Lower lobe of right lung (tissue), 2 donors: ENCODE measurements around the gene NRXN3. TPM values are rescaled to one million over a fixed set of nuclear protein-coding genes. Genes with fewer than 3 reads are reported as not detected.

Source experiments
- ATAC-seq, 2 donors: fragments of 200-7000 bp; cut with Tn5 transposase; one replicate each; pipeline ENCODE4 v1.9.1; 2020 to 2022; ENCODE audit warnings: mild to moderate bottlenecking in 2 of 2, moderate library complexity in 2 of 2
- DNase-seq: peaks from one replicate; pipeline ENCODE4 v3.0.0-alpha.2; 2020
- H3K27ac ChIP-seq: fragments of 200-600 bp; one replicate; pipeline ENCODE4 v1.8.0; 2022
- H3K27me3 ChIP-seq: fragments of 200-600 bp; one replicate; pipeline ENCODE4 v1.8.0; 2022; ENCODE audit warnings: low read depth
- H3K36me3 ChIP-seq: fragments of 200-600 bp; one replicate; pipeline ENCODE4 v1.8.0; 2022; ENCODE audit warnings: mild to moderate bottlenecking
- H3K4me1 ChIP-seq: fragments of 200-600 bp; one replicate; pipeline ENCODE4 v1.8.0; 2022
- H3K4me3 ChIP-seq: fragments of 200-600 bp; one replicate; pipeline ENCODE4 v1.8.0; 2022; ENCODE audit warnings: mild to moderate bottlenecking
- H3K9me3 ChIP-seq: fragments of 200-600 bp; one replicate; pipeline ENCODE4 v1.8.0; 2022
- CTCF ChIP-seq: fragments of 200-600 bp; IDR thresholded peaks from one replicate; pipeline ENCODE4 v1.8.0; 2022; ENCODE audit warnings: antibody characterized with exemption, mild to moderate bottlenecking
- intact Hi-C: fragments of 100-400 bp; cut with DNase I; formaldehyde crosslinking; loops from one replicate; pipeline ENCODE4 v1.11.0; 2022
- total RNA-seq: library from RNA; stranded (reverse); fragmentation: NEBNext Ultra II Directional; extraction: Animal tissue kit (Norgen Biotek cat#: 25700); gene quantifications from one replicate; pipeline ENCODE4 v1.2.1, GENCODE V29; 2021
- donor health status: DM: no; HTN: yes; CAD: no; lungs with severe emphysema.

Gene NRXN3
- total RNA-seq, 1 donor from 2014 or later, result 9.0 TPM

GRCh38 chr14:79270361-79270760 lies 1100.2 kb downstream of the NRXN3 start:
- DNase-seq (no peak), ATAC-seq (no peak)
- H3K4me3 ChIP-seq, result no peak overlapping the region
- H3K27ac ChIP-seq, result no peak overlapping the region
- no peaks in the 10 kb centered on the region for H3K27me3 ChIP-seq
- intact Hi-C loops, result no loop called here
- no peaks in the 10 kb centered on the region for H3K4me1 ChIP-seq
- no peak for TF ChIP-seq CTCF
- H3K36me3 ChIP-seq, result no peaks in the 10 kb centered on the region
- no peaks in the 10 kb centered on the region for H3K9me3 ChIP-seq

DNA sequence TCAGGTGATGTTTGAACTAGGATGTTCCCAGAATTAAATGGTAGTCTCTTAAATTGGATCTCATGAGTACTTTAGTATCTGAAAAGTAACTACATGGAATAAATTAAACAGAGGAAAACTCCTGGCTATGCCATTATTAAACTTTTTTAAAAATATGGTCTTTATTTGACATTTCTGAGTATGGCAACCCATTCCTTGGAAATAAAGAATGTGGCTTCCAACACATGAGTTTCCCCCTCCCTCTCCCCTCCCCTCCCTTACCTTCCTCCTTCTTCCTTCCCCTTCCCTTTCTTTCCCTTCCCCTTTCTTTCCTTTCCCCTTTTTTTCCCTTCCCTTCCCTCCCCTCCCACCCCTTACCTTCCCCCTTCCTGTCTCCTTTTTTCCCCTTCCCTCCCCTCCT lies 1100.9 kb downstream of the NRXN3 start:
- TF ChIP-seq CTCF, result no peak
- Histone ChIP-seq H3K36me3 (no peaks in the 10 kb centered on the region), H3K27me3 (no peaks in the 10 kb centered on the region), H3K27ac (no peak overlapping the region), H3K4me3 (no peak overlapping the region), H3K4me1 (no peaks in the 10 kb centered on the region), H3K9me3 (no peaks in the 10 kb centered on the region)
- DNase-seq (no peak), ATAC-seq (no peak)
- intact Hi-C loops, result no loop called here

GRCh38 chr14:79274641-79275291 lies 1104.6 kb downstream of the NRXN3 start:
- no peak overlapping the region for H3K27ac ChIP-seq
- intact Hi-C loops, result no loop called here
- no peak for TF ChIP-seq CTCF
- no peaks in the 10 kb centered on the region for H3K9me3 ChIP-seq
- H3K36me3 ChIP-seq, result no peaks in the 10 kb centered on the region
- no peak for DNase-seq
- H3K4me3 ChIP-seq, result no peak overlapping the region
- H3K4me1 ChIP-seq, result peaks cover 12% of the 10 kb centered on the region
- no peaks in the 10 kb centered on the region for H3K27me3 ChIP-seq
- ATAC-seq, result no peak

DNA sequence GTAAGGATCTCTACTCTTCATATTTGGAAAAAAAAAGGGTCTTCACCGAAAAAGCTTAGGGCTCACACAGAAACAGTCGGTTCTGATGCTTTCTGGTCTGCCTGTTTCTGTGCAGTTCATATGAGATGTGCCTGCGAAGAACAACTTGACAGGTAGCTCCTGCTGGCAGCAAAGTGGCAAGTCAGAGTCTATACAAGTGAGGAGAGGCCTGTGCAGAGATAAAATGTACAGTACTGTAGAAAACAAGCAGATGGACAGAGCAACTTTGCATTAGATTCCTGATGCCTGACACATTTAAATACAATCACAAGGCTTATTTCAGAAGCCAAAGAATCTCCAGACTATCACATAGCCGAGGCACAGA lies 1105.1 kb downstream of the NRXN3 start:
- H3K4me3 ChIP-seq, result no peak overlapping the region
- no peaks in the 10 kb centered on the region for H3K9me3 ChIP-seq
- DNase-seq, result no peak
- H3K27me3 ChIP-seq, result no peaks in the 10 kb centered on the region
- no peak overlapping the region for H3K27ac ChIP-seq
- peaks cover 12% of the 10 kb centered on the region for H3K4me1 ChIP-seq
- no peak for ATAC-seq
- no peak for TF ChIP-seq CTCF
- H3K36me3 ChIP-seq, result no peaks in the 10 kb centered on the region
- intact Hi-C loops, result no loop called here

- peaks cover 12% of the 10 kb centered on the region for H3K4me1 ChIP-seq
- intact Hi-C loops, result no loop called here
Observed at GRCh38 chr14:79278286-79278797, 1108.2 kb downstream of the NRXN3 start.

More at GRCh38 chr14:79278286-79278797, 1108.2 kb downstream of the NRXN3 start:
- DNase-seq (no peak), ATAC-seq (peak; percentile 1)
- no peaks in the 10 kb centered on the region for H3K27me3 ChIP-seq
- H3K27ac ChIP-seq, result no peak overlapping the region
- H3K4me3 ChIP-seq, result peak overlapping the region; percentile 61
- no peaks in the 10 kb centered on the region for H3K9me3 ChIP-seq
- no peaks in the 10 kb centered on the region for H3K36me3 ChIP-seq
- TF ChIP-seq CTCF, result no peak
